Astrocyte (in vitro differentiated cells and primary cell): ENCODE data around the gene PACRG. TPM values are rescaled to one million over a fixed set of nuclear protein-coding genes. Genes with fewer than 3 reads are reported as not detected.

Source experiments
- DNase-seq: peaks from one replicate; pipeline ENCODE4 v3.0.0-alpha.2; 2010; ENCODE audit warnings: low read depth
- FAIRE-seq: peaks from 2 replicates; lab custom pipeline; 2011; peaks lifted over from hg19 to GRCh38; lab: Jason Lieb, UNC
- H2AFZ ChIP-seq: 2 replicates; pipeline ENCODE4 v1.6.0; 2012; ENCODE audit warnings: low read depth, low read length, inconsistent platforms
- H3K27ac ChIP-seq: 2 replicates; pipeline ENCODE4 v1.5.1; 2011; ENCODE audit warnings: low read depth, low read length, inconsistent platforms
- H3K27me3 ChIP-seq: 2 replicates; pipeline ENCODE4 v1.6.0; 2011; ENCODE audit warnings: low read length, inconsistent platforms; ENCODE audit not compliant: insufficient read depth
- H3K36me3 ChIP-seq: 2 replicates; pipeline ENCODE4 v1.5.1; 2011; ENCODE audit warnings: low read length, inconsistent platforms; ENCODE audit not compliant: insufficient read depth
- H3K4me1 ChIP-seq: 2 replicates; pipeline ENCODE4 v1.5.1; 2011; ENCODE audit warnings: low read length, inconsistent platforms; ENCODE audit not compliant: insufficient read depth
- H3K4me2 ChIP-seq: 2 replicates; pipeline ENCODE4 v1.6.0; 2012; ENCODE audit warnings: low read length, inconsistent platforms
- H3K4me3 ChIP-seq: 2 replicates; pipeline ENCODE4 v1.5.1; 2011; ENCODE audit warnings: low read depth, mild to moderate bottlenecking, low read length, inconsistent platforms; ENCODE audit not compliant: insufficient read depth
- H3K79me2 ChIP-seq: 2 replicates; pipeline ENCODE4 v1.6.0; 2012; ENCODE audit warnings: mild to moderate bottlenecking, low read length, inconsistent platforms; ENCODE audit not compliant: insufficient read depth
- H3K9ac ChIP-seq: 2 replicates; pipeline ENCODE4 v1.6.0; 2012; ENCODE audit warnings: mild to moderate bottlenecking, low read length, inconsistent platforms
- H3K9me3 ChIP-seq: 2 replicates; pipeline ENCODE4 v1.5.1; 2012; ENCODE audit warnings: low read depth, mild to moderate bottlenecking, low read length, inconsistent platforms; ENCODE audit not compliant: insufficient read depth
- H4K20me1 ChIP-seq: 2 replicates; pipeline ENCODE4 v1.6.0; 2012; ENCODE audit warnings: low read length, inconsistent platforms; ENCODE audit not compliant: insufficient read depth
- H3K27ac Mint-ChIP-seq: one replicate; pipeline ENCODE4 v1.8.0; 2021; ENCODE audit warnings: mild to moderate bottlenecking, mixed read lengths; ENCODE audit not compliant: unreplicated experiment
- H3K27me3 Mint-ChIP-seq: one replicate; pipeline ENCODE4 v1.8.0; 2021; ENCODE audit warnings: low read depth, mixed read lengths; ENCODE audit not compliant: unreplicated experiment
- H3K36me3 Mint-ChIP-seq: one replicate; pipeline ENCODE4 v1.8.0; 2021; ENCODE audit warnings: low read depth, mixed read lengths; ENCODE audit not compliant: unreplicated experiment
- H3K4me1 Mint-ChIP-seq: one replicate; pipeline ENCODE4 v1.8.0; 2021; ENCODE audit warnings: low read depth, mixed read lengths; ENCODE audit not compliant: unreplicated experiment
- H3K4me3 Mint-ChIP-seq: one replicate; pipeline ENCODE4 v1.8.0; 2021; ENCODE audit warnings: mild to moderate bottlenecking, moderate library complexity, mixed read lengths; ENCODE audit not compliant: unreplicated experiment
- H3K9me3 Mint-ChIP-seq: one replicate; pipeline ENCODE4 v1.8.0; 2021; ENCODE audit warnings: mild to moderate bottlenecking, mixed read lengths; ENCODE audit not compliant: unreplicated experiment
- EZH2 ChIP-seq: IDR thresholded peaks from 2 replicates; pipeline ENCODE4 v1.6.1; 2012; ENCODE audit warnings: mild to moderate bottlenecking, low read length, inconsistent platforms; ENCODE audit not compliant: insufficient read depth
- total RNA-seq: library from RNA; stranded (reverse); gene quantifications from 2 replicates; pipeline ENCODE4 v1.2.1, GENCODE V29; 2021
- TF ChIP-seq, protein P1 (sequence below): IDR thresholded peaks from 2 replicates; pipeline ENCODE4 v1.5.1; 2011; ENCODE audit warnings: low read depth, mild to moderate bottlenecking, inconsistent platforms, low read length, moderate library complexity; ENCODE audit not compliant: insufficient read depth

PACRG gene
- total RNA-seq, 1 donor from 2014 or later = not detected

- Histone ChIP-seq H3K4me1 (peaks cover 16% of the 10 kb centered on the region), H3K4me3 (no peak overlapping the region), H3K79me2 (no peaks in the 10 kb centered on the region), H3K27me3 (no peaks in the 10 kb centered on the region), H3K9ac (peak overlapping the region; percentile 66), H4K20me1 (no peaks in the 10 kb centered on the region), H3K36me3 (no peaks in the 10 kb centered on the region), H3K4me2 (peak overlapping the region; percentile 70), H3K27ac (peak overlapping the region; percentile 64), H3K9me3 (no peaks in the 10 kb centered on the region), H2AFZ (peak overlapping the region; percentile 59)
- no peaks in the 10 kb centered on the region for H3K36me3 Mint-ChIP-seq
- H3K4me3 Mint-ChIP-seq = no peak overlapping the region
- no peaks in the 10 kb centered on the region for H3K9me3 Mint-ChIP-seq
- H3K27ac Mint-ChIP-seq = peak overlapping the region; percentile 60
- TF ChIP-seq, protein P1, sequence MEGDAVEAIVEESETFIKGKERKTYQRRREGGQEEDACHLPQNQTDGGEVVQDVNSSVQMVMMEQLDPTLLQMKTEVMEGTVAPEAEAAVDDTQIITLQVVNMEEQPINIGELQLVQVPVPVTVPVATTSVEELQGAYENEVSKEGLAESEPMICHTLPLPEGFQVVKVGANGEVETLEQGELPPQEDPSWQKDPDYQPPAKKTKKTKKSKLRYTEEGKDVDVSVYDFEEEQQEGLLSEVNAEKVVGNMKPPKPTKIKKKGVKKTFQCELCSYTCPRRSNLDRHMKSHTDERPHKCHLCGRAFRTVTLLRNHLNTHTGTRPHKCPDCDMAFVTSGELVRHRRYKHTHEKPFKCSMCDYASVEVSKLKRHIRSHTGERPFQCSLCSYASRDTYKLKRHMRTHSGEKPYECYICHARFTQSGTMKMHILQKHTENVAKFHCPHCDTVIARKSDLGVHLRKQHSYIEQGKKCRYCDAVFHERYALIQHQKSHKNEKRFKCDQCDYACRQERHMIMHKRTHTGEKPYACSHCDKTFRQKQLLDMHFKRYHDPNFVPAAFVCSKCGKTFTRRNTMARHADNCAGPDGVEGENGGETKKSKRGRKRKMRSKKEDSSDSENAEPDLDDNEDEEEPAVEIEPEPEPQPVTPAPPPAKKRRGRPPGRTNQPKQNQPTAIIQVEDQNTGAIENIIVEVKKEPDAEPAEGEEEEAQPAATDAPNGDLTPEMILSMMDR = no peak
- no peak for TF ChIP-seq EZH2
- peaks cover 4% of the 10 kb centered on the region for H3K27me3 Mint-ChIP-seq
- DNase-seq (peak; percentile 94), FAIRE-seq (peak; percentile 83)
- peaks cover 12% of the 10 kb centered on the region for H3K4me1 Mint-ChIP-seq
Measured at GRCh38 chr6:163338671-163339405, 611.1 kb downstream of the PACRG start.

DNA sequence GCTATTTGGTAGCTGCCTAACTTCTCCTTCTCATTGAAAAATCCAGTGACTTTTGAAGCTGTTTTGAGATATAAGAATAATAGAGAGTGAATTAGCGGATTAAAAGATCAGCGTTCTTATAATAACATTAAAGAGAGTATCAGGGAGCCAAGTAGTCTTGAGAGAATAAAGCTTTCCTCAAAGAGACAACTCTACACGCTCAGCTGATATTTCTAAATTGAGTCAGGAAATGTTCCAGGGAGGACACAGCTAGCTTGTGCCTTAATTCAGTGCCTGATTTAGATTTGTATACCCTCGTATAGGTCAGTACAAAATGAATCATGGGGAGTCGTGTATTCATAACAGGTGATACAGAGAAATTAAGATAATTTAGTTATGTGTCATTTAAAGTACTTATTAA lies 611.7 kb downstream of the PACRG start:
- no peak for FAIRE-seq

More for the DNA sequence above, 611.7 kb downstream of the PACRG start:
- Histone ChIP-seq H3K27ac (peak overlapping the region; percentile 64), H3K36me3 (no peaks in the 10 kb centered on the region), H3K4me1 (peaks cover 16% of the 10 kb centered on the region), H3K9ac (peak overlapping the region; percentile 66), H3K79me2 (no peaks in the 10 kb centered on the region), H4K20me1 (no peaks in the 10 kb centered on the region), H2AFZ (peak overlapping the region; percentile 59), H3K27me3 (no peaks in the 10 kb centered on the region), H3K4me2 (peak overlapping the region; percentile 70), H3K9me3 (no peaks in the 10 kb centered on the region), H3K4me3 (no peak overlapping the region)
- Mint-ChIP-seq H3K9me3 (no peaks in the 10 kb centered on the region), H3K27ac (peak overlapping the region; percentile 60), H3K36me3 (no peaks in the 10 kb centered on the region), H3K27me3 (peaks cover 4% of the 10 kb centered on the region), H3K4me3 (no peak overlapping the region), H3K4me1 (peaks cover 12% of the 10 kb centered on the region)
- TF ChIP-seq, protein P1 = no peak
- TF ChIP-seq EZH2 = no peak
- no peak for DNase-seq
